HG03571 (cell line): ENCODE results near the gene RSPRY1.
"Not testable (repeated sequence)": the region's sequence is repeated elsewhere in the genome, so short reads cannot be mapped to it uniquely, and the experiment has no call there.

Experiments used
- ATAC-seq: cut with Tn5 transposase; IDR thresholded peaks from one replicate; pipeline ENCODE4 v1.9.1; 2021; ENCODE audit not compliant: unreplicated experiment

Gene RSPRY1

DNA sequence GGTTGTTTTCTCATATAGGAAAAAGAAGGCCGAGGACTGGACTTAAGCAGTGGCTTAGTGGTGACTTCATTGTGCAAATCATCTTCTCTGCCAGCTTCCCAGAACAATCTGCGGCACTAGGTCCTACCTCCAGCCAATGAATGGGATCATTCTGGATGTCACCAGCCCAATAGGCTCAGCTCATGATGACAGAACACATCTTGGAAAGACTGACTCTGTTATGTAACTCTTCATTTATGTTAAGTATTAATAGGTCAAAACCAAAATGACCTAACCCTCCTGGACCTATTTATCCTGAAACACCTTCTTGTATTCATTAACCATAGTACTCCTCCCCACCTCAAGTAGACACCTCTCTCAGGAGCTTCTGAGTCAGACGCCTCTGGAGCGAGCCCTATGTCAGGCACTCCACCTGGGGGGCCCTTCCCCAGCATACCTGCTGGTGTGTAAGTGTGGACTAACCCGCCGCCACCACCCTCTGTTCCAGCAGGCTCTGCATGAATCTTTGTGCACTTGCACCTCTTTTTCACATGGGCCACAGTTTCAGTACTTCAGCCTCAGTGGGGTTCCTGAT is 66.1 kb downstream of the RSPRY1 start:
- ATAC-seq, result no peak

- no peak for ATAC-seq
Measured at GRCh38 chr16:57253466-57253865, 67.3 kb downstream of the RSPRY1 start.

DNA sequence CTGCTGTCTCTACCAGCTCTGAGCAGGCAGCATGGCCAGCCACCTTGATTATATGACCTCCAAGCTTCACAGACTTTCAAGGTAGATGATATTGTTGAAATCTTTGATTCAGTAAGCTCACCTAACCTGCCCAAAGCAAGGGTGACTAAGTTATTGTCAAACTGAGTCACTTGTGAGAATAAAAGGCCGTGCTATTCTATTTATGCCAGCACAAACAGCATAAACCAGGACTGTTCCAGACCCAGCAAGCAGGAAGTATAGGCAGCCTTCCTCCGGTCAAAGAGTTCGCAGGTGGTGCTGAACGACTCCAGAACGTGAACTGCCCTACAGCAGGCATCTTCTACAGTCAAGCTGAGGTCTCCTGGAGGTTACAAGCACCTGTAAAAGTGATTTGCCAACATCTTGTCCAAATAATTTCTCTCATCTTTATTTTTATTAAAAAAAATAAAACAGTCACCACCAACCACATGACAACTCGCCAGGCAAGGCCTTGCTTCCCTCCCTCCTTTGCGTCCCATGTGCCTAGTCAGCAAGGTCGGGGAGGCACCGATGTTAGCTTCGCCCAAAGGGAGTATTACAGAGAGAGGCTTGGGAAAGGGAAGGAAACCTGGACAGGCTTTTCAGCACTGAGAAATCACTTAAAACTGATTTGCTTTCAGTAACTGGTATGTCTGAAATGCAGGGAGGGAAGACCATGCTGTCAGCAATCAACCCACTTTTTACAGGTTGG is 69.7 kb downstream of the RSPRY1 start:
- ATAC-seq, result no peak

DNA sequence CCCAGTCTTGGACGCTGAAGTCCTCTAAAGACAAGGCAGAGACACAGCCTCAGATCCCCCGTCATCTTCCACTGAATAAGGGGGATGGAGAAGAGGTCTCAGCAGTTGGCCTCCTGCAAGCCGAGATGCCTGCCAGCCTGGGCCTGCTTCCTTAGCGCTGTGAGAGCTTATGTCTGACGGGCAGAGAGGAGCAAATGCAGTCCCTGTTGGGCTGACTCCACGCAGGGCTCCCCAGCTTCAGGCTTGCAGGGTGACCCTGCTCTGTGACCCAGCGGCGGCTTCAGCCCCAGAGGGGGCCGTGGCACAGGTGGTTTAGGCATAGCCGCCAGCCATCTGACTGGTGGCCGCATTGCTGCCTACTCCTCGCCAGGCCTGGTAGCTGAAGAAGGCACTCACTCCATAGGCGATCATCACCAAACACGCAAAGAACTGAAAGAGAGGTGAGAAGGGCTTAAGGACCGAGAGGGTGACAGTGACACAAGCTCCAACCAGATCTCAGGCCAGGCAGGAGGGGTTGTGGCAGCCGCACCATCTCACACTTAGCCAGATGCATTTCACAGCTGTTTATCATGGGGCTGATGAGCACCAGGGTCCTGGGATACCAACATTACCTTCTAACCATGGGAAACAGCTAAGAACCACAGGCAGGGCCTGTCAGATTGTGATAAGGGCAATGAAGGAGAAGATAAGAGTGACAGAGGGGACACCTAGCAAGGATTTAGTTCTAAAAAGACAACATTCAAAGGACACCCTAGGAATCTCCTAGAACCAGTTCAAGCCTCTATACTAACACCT is 70.7 kb downstream of the RSPRY1 start:
- no peak for ATAC-seq

GRCh38 chr16:57257455-57258070 is 71.4 kb downstream of the RSPRY1 start:
- ATAC-seq, result no peak

DNA sequence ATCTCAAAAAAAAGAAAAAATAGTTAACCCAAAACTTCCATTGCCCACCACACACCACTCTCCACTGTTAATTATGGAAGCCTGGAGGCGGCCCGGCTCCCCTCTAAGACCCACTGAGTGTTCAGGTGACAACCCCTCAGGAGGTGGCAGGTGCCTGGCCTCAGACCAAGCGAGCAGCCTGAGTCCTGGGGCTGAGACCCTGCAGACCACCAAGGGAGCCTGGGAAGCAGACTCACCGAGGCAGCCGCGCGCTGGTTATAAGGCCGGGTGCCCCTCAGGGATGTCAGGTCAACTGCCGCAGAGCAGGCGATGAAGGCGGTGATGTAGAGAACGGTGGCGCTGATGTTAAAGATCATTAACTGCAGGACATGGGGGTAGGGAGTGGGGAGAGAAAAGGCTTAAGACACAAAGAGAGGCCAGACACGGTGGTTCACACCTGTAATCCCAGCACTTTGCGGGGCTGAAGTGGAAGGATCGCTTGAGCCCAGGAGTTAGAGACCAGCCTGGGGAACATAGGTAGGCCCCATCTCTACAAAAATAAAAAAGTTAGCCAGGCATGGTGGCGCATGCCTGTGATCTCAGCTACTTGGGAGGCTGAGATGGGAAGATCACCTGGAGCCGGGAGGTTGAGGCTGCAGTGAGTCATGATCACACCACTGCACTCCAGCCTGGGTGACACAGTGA is 72.2 kb downstream of the RSPRY1 start:
- no peak for ATAC-seq

- ATAC-seq, result no peak
Measured at GRCh38 chr16:57258910-57259475, 72.9 kb downstream of the RSPRY1 start.

DNA sequence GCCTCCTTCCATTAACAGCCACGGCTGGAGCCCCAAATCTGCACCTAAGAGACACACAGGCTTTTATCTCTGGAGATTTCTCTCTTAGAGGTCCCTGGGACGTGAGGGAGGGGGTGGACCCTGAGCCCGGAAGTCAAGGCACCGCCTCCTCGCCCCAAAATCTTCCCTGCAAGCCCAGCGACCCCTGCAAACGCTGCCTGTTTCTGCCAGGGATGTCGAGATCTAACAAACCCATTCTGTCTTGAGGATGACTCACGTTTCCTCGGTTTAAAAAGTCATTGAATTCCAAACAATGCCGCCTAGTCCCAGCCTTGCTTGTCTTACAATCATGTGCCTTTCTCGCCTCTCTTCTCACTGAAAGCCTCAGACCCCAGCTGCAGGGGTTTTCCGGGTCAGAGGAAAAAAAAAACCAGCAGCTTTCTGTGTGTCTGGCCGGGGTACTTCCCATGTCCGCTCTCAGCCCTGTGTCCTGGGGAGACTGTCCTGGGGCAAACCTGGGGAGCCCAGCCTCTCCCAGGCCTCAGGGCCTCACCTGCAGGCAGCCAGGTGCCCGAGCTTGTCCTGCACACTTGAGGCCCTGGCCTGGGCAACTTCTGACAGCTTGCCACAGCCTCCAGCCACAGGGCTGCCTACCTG is 74.3 kb downstream of the RSPRY1 start:
- no peak for ATAC-seq

DNA sequence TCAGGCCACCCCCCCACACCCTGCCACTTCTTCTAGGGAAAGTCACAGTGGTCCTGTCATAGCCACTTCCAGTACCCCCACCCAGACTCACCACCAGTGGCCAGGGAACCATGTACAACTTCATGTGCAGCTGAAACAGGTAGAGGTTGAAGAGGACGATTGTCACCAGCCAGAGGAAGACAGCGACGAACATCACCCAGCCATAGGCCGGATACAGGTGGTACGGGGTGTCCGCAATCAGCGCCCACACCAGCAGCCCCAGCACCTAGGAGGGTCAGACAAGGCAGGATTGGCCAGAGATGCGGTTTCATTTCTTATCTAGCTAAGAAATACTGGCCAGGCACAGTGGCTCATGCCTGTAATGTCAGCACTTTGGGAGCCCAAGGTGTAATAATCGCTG is 75.7 kb downstream of the RSPRY1 start:
- ATAC-seq, result no peak

GRCh38 chr16:57262841-57263540 is 76.9 kb downstream of the RSPRY1 start:
- ATAC-seq, result no peak

DNA sequence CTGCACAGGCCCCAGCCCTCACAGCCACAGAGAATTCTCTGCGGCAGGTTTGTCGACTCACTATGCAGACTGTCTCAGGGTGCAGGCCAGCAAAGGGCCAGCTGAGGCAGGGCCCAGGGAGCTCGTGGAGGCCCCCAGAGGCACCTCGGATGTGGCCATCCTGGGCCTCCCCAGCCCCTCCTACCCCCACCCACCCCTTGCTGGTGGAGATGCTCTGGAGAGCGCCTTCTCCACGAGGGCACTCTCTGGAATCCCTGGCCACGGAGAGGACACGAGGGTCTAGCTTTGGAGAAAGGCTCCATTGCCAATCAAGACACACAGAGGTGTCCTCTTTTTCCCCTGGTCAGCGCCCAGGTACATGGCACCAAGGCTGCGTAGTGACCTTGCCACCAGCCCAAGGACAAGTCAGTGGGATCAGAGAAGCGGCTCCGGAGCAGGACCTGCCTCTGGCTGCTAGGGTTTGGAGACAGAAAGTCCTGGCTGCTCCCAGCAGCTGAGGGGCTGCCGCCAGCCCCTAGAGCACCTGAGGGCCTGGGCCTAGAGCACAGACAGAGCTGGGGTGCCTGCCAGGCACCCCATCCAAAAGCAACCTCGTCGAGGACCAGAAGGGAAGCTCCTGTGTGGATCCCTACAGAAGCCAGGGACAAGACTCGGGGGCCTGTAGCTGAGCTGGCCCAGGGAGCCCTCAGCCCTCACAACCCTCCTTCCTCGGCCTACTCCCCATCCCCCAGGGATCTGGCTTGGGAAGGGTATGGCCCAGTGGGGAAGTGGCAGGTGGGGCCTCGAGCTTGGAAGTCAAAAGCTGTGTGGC is 77.6 kb downstream of the RSPRY1 start:
- no peak for ATAC-seq

- no peak for ATAC-seq
Measured at GRCh38 chr16:57264381-57264780, 78.3 kb downstream of the RSPRY1 start.

DNA sequence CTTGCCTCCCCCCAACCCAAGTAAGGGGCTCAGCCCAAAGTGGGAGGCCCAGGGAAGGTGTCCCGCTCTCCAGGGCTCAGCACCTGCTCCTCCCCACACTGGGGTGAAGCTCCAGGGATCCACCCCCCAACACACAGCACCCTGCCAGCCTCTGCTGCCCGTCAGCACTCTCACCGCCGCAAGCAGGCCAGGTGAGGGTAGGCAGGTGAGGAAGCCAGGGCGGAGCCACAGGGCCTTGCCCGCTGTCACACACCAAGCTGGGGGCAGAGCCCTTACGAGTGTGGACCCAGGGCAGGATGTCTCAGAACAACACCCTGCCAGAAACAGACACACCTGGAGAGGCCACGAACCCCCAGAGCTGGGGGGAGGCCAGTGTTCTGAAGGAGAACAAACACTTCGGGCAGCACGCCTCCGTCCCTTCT is 78.8 kb downstream of the RSPRY1 start:
- ATAC-seq, result no peak

DNA sequence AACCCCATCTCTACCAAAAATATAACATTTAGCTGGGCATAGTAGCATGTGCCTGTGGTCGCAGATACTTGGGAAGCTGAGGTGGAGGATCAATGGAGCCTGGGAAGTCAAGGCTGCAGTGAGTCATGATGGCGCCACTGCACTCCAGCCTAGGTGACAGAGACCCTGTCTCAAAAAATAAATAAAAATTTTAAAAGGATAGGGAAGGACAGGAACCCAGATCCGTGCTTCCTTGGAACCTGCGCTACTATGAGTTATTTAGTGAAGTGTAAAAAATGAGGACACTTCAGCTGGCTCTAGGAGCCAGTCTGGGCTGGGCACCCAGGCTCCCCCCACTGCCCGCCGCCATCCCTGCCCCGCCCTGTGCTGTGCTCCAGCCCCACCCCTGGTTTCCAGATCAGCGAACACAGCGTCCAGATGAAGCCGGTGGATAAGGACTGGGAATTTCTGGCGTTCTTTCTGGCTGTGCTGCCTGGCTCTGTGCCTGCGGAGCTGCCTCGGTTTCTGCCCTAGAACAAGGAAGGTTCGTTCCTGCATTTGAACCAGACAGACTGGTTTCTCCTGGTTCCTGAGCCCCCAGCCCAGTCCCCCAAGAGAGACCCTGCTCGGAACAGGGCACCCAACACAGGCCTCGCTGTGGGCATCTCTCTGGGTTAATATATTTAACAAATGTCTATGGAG is 79.9 kb downstream of the RSPRY1 start:
- ATAC-seq, result no peak

DNA sequence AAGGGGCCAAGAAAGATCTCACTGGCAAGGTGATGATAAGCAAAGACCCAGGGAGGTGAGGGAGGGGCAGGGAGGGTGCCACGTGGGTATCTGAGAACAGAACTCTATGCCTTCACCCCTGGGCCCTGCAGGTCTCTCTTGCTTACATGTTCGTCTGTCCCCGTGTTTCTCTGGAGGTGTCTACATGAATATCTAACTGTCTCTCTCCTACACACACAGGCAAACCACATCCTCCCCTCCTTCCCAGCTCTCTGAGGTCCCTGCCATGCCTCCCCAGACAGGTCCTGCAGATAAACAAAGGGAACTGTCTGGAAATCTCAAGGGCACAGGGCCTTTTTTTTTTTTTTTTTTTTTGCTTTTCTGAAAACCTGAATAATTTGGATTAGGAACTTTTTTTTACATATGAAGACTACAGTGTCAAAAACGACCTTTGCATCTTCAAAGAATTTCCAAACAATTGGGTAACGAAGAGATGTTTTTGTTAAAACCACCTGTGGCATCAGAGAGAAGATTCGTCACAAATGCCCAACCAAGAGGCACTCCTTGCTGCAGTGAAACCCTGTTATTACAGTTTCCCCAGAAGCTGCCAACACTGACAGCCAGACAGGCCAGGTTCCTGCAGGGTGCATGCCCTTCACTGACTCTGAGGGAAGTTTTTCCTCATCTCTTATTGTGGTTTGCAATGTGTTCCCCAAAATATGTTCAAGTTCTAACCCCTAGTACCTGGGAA is 80.6 kb downstream of the RSPRY1 start:
- ATAC-seq, result no peak

- ATAC-seq, result not testable (repeated sequence)
Measured at GRCh38 chr16:57267343-57267742, 81.2 kb downstream of the RSPRY1 start.
